GM18502 (cell line): Measurements from ENCODE around the gene ATP2B2.

Experiments used
- ATAC-seq: cut with Tn5 transposase; IDR thresholded peaks from one replicate; pipeline ENCODE4 v1.9.1; 2021; ENCODE audit warnings: mild to moderate bottlenecking; ENCODE audit not compliant: unreplicated experiment, poor library complexity

Gene ATP2B2

DNA sequence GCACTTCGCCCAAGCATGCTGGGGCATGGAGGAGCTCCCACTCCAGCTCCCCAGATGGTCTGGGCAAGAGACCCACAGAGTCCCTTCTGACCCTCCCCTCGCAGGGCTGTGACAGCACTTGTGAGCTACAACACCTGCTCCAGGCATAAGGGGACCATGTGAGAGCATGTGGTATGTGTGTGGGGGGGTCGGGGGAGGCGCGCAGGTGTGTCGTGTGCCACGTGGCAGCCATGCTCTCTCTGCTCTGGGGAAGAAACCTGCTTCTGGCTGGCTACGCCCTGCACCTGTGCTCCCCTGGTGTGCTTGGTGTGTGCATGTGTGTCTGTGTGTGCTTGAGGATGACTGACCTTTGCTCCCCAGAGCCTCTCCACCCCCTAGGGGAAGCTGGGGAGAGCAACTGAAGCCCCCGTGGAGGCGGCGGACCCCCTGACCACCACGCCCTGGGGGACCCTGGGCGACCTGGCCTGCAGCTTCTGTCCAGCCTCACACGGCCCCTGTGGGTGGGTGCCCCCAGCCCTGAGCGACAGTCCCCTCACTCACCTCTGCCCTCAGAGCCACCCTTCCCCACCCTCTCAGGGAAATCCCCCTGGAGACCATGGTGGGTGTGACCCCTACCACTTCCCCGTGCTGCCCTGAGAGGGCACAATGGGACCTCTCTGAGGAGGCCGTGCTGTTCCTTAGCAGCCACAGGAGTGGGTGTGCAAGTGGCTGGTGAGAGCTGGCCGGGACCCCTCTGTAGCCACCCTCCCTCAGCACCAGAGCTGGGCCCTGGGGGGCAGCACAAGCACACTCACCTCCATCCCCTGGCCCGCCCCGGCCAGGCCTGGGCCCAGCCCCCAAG, 167.8 kb downstream of the ATP2B2 start:
- ATAC-seq, result no peak

DNA sequence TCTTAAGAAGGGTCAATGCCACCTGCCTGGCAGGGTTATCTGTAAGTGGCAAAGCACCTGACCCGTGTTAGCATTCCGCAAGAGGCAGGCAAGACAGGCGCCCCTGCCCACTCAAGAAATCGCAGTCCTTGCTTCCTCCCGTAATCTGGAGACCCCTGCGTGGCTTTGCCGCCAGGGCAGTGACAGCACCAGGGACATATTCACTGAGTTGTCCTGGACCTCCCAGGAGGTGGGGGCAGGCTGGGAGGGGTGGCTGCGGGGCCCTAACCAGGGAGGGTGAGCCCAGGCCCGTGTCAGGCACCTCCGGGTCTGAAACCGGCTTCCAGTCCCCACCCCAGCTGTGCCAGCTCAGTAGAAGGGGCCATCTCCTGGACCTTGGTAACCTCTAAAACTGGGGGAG, 168.6 kb downstream of the ATP2B2 start:
- no peak for ATAC-seq

DNA sequence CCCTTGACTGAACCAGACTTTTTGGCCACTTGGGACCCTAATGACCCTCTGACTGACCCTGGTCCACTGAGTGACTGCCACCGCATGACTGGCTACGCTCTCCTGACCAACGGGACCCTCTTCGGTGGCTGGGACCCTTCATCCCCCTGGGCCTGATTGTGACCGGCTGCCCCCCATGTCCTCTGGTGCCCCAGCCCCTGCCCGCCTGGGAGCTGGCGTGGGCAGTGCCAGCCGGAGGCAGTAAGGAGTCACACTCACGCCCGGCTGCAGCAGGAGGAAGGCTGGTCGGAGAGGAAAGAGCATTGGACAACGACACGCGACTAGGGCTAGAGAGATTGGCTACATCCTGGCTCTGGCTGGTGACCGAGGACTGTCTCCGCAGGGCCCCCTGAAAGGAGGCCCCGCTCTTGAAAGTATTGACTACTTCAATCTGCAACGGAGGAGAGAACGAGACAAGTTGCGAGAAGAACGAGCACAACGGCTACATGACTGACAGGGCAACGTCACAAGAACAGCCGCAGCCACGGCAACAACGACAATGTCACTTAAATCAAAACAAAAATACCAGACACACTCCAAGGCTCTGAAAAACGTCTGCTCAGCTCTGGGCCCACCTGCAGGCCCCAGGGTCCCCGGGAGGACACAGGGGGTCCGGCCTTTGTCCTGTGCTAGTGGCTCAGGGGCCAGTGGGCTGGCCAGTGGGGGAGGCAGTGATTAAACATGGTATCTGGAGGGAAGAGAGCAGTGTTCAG, 169.3 kb downstream of the ATP2B2 start:
- no peak for ATAC-seq

DNA sequence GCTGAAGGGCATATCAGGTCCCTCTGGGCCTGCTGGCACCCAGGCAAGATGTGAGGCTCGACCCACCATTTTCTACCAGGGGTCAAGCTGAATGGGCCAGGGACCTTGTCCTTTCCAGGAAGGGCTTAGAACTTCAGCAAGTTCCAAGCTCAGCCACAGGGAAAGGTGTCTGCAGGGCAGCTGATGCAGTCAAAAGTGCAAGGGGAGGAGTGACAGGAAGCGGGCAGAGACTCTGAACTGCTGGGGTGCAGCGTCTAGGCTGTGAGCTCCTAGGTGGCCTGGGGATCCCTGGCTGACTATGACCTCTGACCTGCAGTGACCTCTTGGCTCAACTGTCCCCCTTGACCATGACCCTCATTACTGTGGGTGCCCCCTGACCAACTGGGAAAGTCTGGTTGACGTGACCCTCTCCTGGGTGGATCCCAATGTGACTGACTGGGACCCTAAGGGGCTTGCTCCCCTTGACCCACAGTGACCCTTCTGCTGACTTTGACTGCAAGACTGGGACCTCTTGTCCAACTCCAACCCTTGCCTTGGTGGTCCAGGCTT, 170.1 kb downstream of the ATP2B2 start:
- no peak for ATAC-seq

DNA sequence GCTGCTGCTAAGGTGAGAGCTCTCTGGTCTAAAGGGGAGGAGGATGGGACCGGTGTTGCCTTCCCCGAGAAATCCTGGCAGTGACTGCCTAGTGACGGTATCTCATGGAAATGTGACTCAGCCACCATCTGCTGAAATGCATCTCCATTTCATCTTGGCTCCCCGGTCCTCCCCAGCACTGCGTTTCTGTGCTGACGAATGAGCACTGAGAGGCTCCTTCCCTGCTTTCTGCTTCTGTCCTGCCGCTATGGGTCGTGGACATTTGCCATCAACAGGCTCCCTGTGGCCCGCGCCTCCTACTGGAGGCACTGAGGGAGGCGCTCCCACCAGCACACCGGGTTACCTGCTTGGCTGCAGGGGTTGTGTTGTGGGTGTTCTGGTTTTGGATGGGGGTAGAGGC, 170.9 kb downstream of the ATP2B2 start:
- no peak for ATAC-seq

DNA sequence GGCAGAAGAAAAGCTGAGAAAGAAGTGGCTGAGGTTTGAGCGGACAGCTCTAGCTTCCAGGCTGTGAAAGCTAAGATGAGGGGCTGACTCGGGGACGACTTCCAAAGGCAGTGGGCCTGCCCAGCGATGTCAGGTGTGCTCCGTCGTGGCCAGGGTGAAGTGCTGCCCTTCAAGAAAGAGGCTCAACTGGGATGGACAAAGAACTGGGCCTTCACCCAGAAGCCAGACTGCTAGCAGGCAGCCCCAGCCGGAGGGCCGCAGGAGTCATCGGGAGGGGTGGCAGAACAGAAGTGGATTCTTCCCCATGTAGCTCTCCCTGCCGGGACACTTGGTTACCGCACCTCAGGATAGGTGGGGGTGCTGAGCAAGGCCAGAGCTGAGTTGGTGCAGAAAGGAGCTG, 171.3 kb downstream of the ATP2B2 start:
- ATAC-seq, result no peak

DNA sequence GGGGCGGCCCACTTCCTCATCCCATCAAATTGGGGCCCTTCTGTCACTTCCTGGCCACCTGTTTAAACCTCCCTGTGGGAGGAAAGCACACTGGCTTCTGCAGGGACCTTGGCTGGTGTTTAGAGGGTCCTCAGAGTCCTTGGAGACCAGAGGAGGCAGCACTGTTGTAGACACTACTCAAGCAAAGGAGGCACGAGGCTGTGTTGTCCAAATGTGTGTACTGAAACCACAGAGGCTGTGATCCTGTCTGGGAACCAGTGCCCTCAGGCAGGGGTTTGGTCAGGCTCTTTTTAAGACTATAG, 172.1 kb downstream of the ATP2B2 start:
- ATAC-seq, result no peak

DNA sequence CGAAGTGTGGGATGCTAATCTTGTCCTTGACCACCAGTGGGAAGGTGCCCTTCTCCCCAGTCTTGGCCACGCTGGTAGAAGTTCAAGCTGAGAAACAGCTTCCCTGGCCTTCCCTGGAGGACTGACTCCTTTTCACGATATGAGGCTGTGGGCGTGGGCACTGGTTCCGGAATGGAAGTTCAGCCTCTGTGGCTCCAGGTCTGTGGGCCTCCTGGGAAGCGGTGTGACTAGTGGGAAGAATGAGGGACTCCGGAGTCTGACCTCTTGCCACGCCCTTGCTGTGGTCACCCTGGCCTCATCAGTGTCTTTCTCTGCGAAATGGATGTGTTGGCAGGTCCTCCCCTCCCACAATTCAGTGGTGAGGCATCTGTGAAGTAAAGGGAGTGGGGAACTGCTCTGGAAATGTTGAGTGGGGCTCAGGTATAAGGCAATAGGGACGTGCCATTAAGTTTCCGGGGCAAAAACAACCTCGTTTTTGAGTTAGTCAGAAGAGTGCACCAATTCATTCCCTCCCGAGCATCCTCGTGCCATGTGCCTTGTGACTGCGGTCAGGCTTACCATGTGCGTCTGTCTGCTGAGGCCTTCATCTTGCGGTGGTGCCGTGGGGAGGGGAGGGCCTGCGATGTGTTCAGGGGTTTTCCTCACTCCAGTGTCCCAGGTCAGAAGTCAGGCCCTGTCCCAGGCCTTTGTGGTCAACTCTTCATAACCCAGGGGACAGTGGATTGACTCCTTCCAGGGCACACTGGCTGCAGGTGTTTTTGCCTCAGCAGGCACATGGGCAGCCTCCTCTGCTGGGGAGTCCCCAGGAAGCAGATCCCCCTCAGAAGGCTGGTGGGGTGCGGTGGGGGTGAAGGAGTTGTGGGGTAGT, 172.7 kb downstream of the ATP2B2 start:
- no peak for ATAC-seq

DNA sequence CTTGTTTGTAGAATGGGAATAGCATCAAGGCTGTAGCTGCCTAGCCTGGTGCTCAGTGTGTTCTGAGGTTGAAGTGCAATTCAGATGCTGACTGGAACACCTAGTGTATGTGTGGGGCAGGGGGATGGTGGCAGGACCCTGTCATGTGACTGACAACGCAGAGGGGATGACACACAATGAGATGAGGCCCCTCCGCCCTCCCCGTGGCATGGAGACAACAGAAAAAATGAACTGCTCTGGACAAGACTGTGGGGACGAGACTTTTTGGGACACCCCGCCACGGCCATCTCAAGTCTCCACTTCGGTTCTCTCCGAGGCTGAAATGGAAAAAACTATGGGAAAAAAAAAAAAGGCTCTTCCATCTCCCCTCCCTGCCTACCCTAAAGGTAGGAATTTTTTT, 174.1 kb downstream of the ATP2B2 start:
- no peak for ATAC-seq

DNA sequence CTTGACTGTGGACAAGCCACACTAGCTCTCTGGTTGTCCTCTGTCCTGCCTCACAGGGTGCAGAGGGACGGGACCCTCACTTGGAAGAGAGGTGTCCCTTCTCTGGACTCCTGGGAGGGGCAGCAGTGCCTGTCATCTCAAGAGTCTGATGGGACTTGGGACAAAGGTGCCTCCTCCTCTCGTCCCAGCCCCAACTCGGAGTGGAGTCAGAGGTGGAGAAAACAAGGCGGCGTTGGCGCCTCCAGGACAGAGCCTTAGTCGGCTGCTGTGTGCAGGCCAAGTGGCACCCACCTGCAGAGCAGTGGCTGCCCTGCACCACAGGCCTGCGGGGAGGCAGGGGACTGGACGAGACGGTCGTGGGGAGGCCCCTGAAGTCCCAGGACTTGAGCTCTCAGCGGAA, 175.1 kb downstream of the ATP2B2 start:
- no peak for ATAC-seq

DNA sequence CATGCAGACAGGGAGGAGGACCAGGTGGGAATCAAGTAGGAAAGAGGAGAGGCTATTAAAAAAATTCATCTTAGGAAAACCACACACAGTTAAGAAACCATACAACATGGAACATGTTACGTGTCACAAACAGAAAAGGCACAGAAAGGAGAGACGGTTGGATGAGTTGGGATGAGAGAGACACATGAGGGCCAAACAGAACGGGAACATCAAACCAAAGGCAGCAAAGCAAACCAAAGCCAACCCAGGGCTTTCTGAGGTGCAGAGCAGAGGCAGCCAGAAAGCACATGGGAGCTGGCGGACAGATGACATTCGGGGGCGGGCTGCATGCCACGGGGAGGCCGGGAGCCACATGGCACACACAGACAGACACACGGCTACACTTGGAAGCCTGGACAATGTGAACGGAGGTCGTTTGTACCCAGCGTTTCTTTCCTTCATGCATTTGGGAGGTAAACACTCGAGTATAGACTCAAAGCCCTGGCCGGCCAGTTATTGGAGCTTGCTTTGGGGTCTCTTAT, 175.8 kb downstream of the ATP2B2 start:
- no peak for ATAC-seq

DNA sequence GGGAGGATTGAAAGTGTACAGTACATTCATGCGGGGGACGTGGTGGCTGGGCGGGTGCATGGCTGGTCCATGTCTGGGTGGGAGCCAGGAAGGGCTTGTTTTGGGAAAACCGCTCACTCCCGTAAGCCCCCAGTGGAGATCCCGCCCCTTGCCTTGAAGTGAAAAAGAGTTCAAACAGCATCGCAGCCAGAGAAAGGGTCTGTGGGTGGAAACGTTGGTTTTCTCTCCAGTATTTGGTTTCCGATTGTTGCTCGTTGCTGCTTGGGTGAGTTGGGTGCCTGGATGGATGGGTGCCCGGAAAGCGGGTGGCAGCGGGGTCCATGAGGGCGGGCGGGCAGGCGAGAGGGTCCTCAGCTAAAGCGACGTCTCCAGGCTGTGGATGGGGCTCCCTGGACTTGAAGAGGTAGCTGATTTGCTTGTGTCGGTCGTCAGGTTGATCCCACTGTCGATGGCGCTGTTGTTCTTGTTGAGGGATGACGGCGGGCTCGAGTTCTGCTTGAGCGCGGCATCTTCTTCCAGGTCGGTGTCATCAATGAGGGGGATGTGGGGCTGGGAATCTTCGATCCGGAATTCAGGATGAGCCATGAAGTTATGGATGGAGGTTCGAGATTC, 176.8 kb downstream of the ATP2B2 start:
- no peak for ATAC-seq

DNA sequence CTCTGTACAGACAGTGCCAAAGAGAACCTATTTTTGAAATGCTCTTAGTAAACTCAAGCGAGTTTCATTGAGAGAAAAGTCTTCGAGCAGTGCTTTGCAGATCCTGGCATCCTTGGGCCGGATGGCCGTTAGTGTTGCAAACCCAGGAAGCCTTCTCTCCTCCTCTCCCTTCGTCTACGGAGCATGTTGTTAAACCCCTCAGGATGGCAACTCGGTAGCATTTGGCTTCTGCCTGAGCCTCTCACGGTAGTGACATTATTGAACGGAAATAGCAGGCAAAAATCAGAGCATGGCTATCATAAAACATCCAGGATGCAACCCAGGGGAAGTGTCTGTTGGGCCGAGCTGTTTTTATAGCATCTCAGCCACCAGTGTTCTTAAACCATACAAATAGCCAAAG, 177.8 kb downstream of the ATP2B2 start:
- no peak for ATAC-seq

DNA sequence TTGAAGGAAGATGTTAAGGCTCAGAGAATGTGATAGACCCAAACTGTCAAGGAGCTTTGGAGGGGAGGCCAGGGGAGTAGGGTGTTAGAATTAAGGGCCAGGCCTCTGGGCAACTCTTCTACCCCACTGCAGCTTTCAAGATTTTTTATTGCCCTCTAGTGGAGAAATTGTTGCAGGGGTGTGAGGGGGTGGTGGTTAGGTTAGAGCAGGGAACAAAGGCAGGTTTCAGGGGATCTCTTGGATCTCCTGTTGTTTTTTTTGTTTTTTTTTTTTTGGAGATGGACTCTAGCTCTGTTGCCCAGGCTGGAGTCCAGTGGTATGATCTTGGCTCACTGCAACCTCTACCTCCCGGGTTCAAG, 183.1 kb downstream of the ATP2B2 start:
- no peak for ATAC-seq

DNA sequence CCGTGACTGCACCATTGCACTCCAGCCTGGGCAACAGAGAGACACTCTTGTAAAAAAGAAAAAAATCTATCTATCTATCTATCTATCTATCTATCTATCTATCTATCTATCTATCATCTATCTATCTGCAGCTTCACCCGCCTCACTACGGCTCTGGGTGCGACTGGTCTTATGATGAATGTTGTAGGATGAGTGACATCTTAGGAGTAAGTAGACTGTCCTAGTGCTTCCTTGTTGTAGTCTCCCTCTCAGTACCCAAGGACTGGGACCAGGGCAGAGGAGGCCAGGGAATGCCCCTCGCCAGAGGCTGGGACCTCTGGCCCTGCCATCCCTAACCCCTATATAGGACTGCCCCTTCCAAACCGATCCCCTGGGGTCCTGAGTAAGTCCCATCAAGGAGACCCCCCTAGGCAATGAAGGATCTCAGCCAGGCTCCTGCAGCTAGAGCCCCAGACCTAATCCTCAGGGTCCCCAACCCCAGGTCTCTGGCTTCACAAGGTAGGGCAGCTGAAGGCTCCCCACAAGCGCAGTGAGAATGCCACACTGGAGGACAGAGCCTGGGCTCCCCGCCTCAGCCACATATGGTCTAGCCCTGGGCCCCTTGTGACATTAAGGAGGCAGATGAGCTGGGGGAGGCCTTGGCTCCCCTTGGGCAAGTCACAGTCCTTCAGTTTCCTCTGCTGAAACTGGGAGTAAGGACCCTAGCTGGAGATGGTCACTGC, 183.6 kb downstream of the ATP2B2 start:
- ATAC-seq, result no peak

DNA sequence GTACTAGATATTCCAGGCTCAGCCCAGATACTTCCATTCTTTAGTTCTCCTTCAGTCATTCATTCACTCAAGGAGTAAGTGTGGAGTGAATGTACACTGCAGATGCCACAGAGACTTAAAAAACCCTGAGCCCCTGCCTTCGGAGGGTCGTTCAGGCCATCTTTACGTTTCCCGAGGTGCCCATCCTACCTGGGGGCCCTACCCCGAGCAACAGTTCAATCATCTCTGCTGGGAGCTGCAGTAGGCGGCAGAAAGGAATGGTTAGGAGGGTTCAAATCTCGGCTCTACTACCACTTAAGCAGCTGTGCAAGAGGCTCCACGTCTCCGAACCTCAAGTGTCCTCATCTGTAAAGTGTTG, 185.1 kb downstream of the ATP2B2 start:
- ATAC-seq, result peak; percentile 4

DNA sequence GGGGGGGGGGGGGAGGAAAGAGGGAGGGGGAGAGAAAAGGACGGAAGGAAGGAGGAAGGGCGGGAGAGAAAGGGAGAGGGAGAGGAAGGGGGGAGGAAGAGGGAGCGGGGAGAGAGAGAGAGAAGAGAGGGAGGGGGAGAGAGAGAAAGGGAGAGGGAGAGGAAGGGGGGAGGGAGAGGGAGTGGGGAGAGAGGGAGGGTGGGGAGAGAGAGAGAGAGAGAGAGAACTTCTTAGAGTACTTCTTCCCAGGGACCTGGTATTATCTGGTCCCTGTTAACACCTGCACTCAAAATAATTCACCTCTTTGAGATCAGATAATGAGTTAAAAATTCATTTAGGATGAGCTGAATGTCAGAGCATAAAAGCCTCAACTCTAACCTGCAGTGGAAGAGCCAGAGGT, 185.6 kb downstream of the ATP2B2 start:
- no peak for ATAC-seq

DNA sequence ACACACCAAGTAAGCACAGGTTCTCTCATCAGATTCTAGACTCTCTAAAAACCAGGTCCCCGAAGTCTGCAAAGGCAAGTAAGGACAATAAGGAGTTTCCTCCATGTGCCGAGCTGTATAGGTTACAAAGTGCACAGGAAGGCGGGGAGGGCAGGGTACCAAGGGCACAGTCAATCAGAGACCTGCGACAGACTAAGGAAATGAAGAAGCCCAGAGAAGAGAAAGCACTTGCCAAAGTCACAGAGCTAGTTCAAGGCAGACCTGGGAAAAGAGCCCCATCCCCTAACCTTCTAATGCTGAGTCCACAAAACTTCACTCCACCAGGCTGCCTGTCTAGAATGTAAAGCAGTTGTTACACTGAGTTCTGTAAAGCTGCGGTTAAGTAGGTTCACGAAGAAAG, 186.1 kb downstream of the ATP2B2 start:
- no peak for ATAC-seq

DNA sequence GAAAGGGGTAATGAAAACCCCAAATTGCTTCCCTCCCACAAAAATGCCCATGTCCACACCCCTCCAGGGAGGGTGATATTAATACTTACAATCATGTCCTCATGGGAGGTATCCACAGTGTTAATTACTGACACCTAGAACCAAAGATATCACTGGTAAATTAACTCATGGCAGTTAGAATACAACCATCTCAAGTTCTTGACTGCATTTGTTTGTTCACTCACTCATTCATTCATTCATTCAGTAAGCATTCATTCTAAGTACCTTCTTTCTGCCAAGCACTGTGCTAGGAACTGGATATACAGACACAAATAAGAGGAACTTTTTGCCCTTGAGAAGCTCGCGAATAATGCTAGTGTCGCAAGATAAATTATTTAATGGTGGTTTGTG, 187.4 kb downstream of the ATP2B2 start:
- no peak for ATAC-seq
